H9 (cell line): ENCODE measurements around the gene STRIP1. TPM values are rescaled to one million over a fixed set of nuclear protein-coding genes. Genes with fewer than 3 reads are reported as not detected.

Source experiments
- DNase-seq: peaks from one replicate; pipeline ENCODE4 v3.0.0-alpha.2; 2017
- H2AFZ ChIP-seq: one replicate; pipeline ENCODE4 v1.6.1; 2013; ENCODE audit warnings: mild to moderate bottlenecking, low read length, control low read depth, moderate library complexity
- H2AK5ac ChIP-seq: 2 replicates; pipeline ENCODE4 v1.6.1; 2013; ENCODE audit warnings: low read length, control low read depth, mixed read lengths; ENCODE audit not compliant: insufficient read length
- H2BK120ac ChIP-seq: one replicate; pipeline ENCODE4 v1.6.1; 2013; ENCODE audit warnings: low read depth, mild to moderate bottlenecking, low read length, control low read depth, inconsistent platforms; ENCODE audit not compliant: poor library complexity, severe bottlenecking
- H2BK12ac ChIP-seq: 2 replicates; pipeline ENCODE4 v1.6.1; 2013; ENCODE audit warnings: low read length, control low read depth, mixed read lengths, low read depth; ENCODE audit not compliant: insufficient read length
- H2BK15ac ChIP-seq: 2 replicates; pipeline ENCODE4 v1.6.1; 2013; ENCODE audit warnings: low read depth, low read length, control low read depth
- H2BK20ac ChIP-seq: one replicate; pipeline ENCODE4 v1.6.1; 2013; ENCODE audit warnings: low read depth, mild to moderate bottlenecking, low read length, control low read depth, inconsistent platforms; ENCODE audit not compliant: poor library complexity, severe bottlenecking
- H2BK5ac ChIP-seq: 2 replicates; pipeline ENCODE4 v1.6.1; 2013; ENCODE audit warnings: low read length, control low read depth, mixed read lengths; ENCODE audit not compliant: insufficient read length
- H3K14ac ChIP-seq: 2 replicates; pipeline ENCODE4 v1.6.1; 2013; ENCODE audit warnings: low read length, control low read depth; ENCODE audit not compliant: insufficient read depth
- H3K18ac ChIP-seq: 2 replicates; pipeline ENCODE4 v1.6.1; 2013; ENCODE audit warnings: low read depth, mild to moderate bottlenecking, mixed read lengths, low read length, control low read depth; ENCODE audit not compliant: insufficient read length
- H3K23ac ChIP-seq: 2 replicates; pipeline ENCODE4 v1.6.1; 2013; ENCODE audit warnings: low read length, control low read depth, mixed read lengths, low read depth; ENCODE audit not compliant: insufficient read length
- H3K23me2 ChIP-seq: 2 replicates; pipeline ENCODE4 v1.6.1; 2013; ENCODE audit warnings: low read depth, mild to moderate bottlenecking, mixed read lengths, low read length, control low read depth; ENCODE audit not compliant: insufficient read length, poor library complexity, severe bottlenecking
- H3K27ac ChIP-seq: 2 replicates; pipeline ENCODE4 v1.5.1; 2013; ENCODE audit warnings: low read length, control low read depth, mixed read lengths, low read depth; ENCODE audit not compliant: insufficient read length
- H3K27me3 ChIP-seq: 2 replicates; pipeline ENCODE4 v1.6.1; 2013; ENCODE audit warnings: low read length, control low read depth, inconsistent platforms; ENCODE audit not compliant: insufficient read depth
- H3K4ac ChIP-seq: 2 replicates; pipeline ENCODE4 v1.6.1; 2013; ENCODE audit warnings: low read depth, mild to moderate bottlenecking, control low read depth, inconsistent platforms, low read length, moderate library complexity
- H3K4me1 ChIP-seq: 2 replicates; pipeline ENCODE4 v1.6.1; 2013; ENCODE audit warnings: low read length, control low read depth, inconsistent platforms; ENCODE audit not compliant: insufficient read depth
- H3K4me2 ChIP-seq: 2 replicates; pipeline ENCODE4 v1.6.1; 2013; ENCODE audit warnings: low read length, control low read depth, mixed read lengths; ENCODE audit not compliant: insufficient read length, insufficient read depth
- H3K56ac ChIP-seq: 2 replicates; pipeline ENCODE4 v1.6.1; 2013; ENCODE audit warnings: low read depth, mild to moderate bottlenecking, mixed read lengths, low read length, control low read depth; ENCODE audit not compliant: insufficient read length
- H3K79me1 ChIP-seq: 2 replicates; pipeline ENCODE4 v1.6.1; 2013; ENCODE audit warnings: low read depth, mild to moderate bottlenecking, moderate library complexity, low read length, control low read depth, inconsistent platforms; ENCODE audit not compliant: insufficient read depth, poor library complexity, severe bottlenecking
- H3K79me2 ChIP-seq: 2 replicates; pipeline ENCODE4 v1.6.1; 2013; ENCODE audit warnings: low read length, control low read depth, inconsistent platforms; ENCODE audit not compliant: insufficient read depth
- H3K9ac ChIP-seq: 2 replicates; pipeline ENCODE4 v1.6.1; 2013; ENCODE audit warnings: low read length, control low read depth, mixed read lengths; ENCODE audit not compliant: insufficient read length; ENCODE audit errors: extremely low read depth
- H3K9me3 ChIP-seq: one replicate; pipeline ENCODE4 v1.6.1; 2013; ENCODE audit warnings: low read depth, low read length, inconsistent platforms; ENCODE audit not compliant: control insufficient read depth
- H3T11ph ChIP-seq: one replicate; pipeline ENCODE4 v1.6.1; 2013; ENCODE audit warnings: mild to moderate bottlenecking, low read length, control low read depth, inconsistent platforms
- H4K20me1 ChIP-seq: one replicate; pipeline ENCODE4 v1.6.1; 2013; ENCODE audit not compliant: control insufficient read depth, insufficient read length, insufficient read depth
- H4K5ac ChIP-seq: 2 replicates; pipeline ENCODE4 v1.6.1; 2013; ENCODE audit warnings: low read depth, mild to moderate bottlenecking, mixed read lengths, low read length, control low read depth; ENCODE audit not compliant: insufficient read length
- H4K8ac ChIP-seq: replicated peaks from 2 replicates; pipeline ENCODE4 v1.6.1; 2013; ENCODE audit warnings: low read length, control low read depth, mixed read lengths, low read depth; ENCODE audit not compliant: insufficient read length
- H4K91ac ChIP-seq: 2 replicates; pipeline ENCODE4 v1.6.1; 2013; ENCODE audit warnings: low read depth, mild to moderate bottlenecking, moderate library complexity, mixed read lengths, low read length, control low read depth; ENCODE audit not compliant: insufficient read length
- H3K27ac Mint-ChIP-seq, 3 experiments: 2 replicates in 2 of 3; 3 replicates in 1 of 3; pipeline ENCODE4 v1.8.0; 2020 to 2021; ENCODE audit warnings: mixed read lengths in 3 of 3, mild to moderate bottlenecking in 1 of 3, moderate library complexity in 1 of 3
- H3K27me3 Mint-ChIP-seq: 2 replicates; pipeline ENCODE4 v1.8.0; 2021; ENCODE audit warnings: low read depth, mild to moderate bottlenecking, moderate library complexity, mixed read lengths
- H3K36me3 Mint-ChIP-seq, 3 experiments: 2 replicates in 2 of 3; 3 replicates in 1 of 3; pipeline ENCODE4 v1.8.0; 2020 to 2021; ENCODE audit warnings: low read depth in 3 of 3, mixed read lengths in 3 of 3; ENCODE audit not compliant: insufficient read depth in 1 of 3
- H3K4me1 Mint-ChIP-seq, 2 experiments: 2 replicates each; pipeline ENCODE4 v1.8.0; 2020; ENCODE audit warnings: mixed read lengths in 2 of 2
- H3K4me3 Mint-ChIP-seq, 2 experiments: 2 replicates in 1 of 2; 3 replicates in 1 of 2; pipeline ENCODE4 v1.8.0; 2020 to 2021; ENCODE audit warnings: mild to moderate bottlenecking in 2 of 2, mixed read lengths in 2 of 2, moderate library complexity in 1 of 2
- H3K9me3 Mint-ChIP-seq, 2 experiments: 2 replicates in 1 of 2; 3 replicates in 1 of 2; pipeline ENCODE4 v1.8.0; 2020; ENCODE audit warnings: mild to moderate bottlenecking in 2 of 2, mixed read lengths in 2 of 2, moderate library complexity in 1 of 2
- CTCF ChIP-seq: fragments of 200-600 bp; sonication (generic); conservative IDR thresholded peaks from 3 replicates; pipeline ENCODE4 v1.8.0; 2021; ENCODE audit warnings: antibody characterized with exemption, mild to moderate bottlenecking
- WGBS: extraction: QIAGEN DNeasy Blood & Tissue Kit; methylation state at CpG from one replicate; pipeline ENCODE4 v1.1.7; 2013; ENCODE audit warnings: missing lambda C conversion rate, low lambda C conversion rate, mixed read lengths; ENCODE audit not compliant: insufficient read length; ENCODE audit errors: extremely low coverage; 5-methylcytosine and 5-hydroxymethylcytosine counted together
- total RNA-seq: library from RNA; stranded (reverse); gene quantifications from 2 replicates; pipeline ENCODE4 v1.2.1, GENCODE V29; 2021

Gene STRIP1
- total RNA-seq, 1 experiment from 2014 or later = 43.6 TPM

- H3K79me1 ChIP-seq = no peaks in the 10 kb centered on the region
- peaks cover 63% of the 10 kb centered on the region for H3K27me3 ChIP-seq
- no peaks in the 10 kb centered on the region; the same call in 1 of the 2 replicates for H3K4me1 ChIP-seq
- WGBS = no CpG with 5 or more reads among the region's 23 CpGs
- no peak overlapping the region for H2BK15ac ChIP-seq
- H3K9ac ChIP-seq = no peak overlapping the region
- H2BK120ac ChIP-seq = no peak overlapping the region
- H2AFZ ChIP-seq = no peak overlapping the region
- no peak overlapping the region for H2AK5ac ChIP-seq
- no peak overlapping the region for H3K4ac ChIP-seq
- DNase-seq = peak; percentile 51
- no peaks in the 10 kb centered on the region for H3K79me2 ChIP-seq
- no peak overlapping the region for H3K14ac ChIP-seq
- no peak overlapping the region for H4K91ac ChIP-seq
- Mint-ChIP-seq H3K36me3 (no peaks in the 10 kb centered on the region; a peak in 1 of 7 replicates), H3K9me3 (peaks cover 0 to 3% of the 10 kb centered on the region in 2 experiments; a peak in 2 of 5 replicates), H3K27ac (no peak overlapping the region), H3K4me1 (peaks cover 10 to 18% of the 10 kb centered on the region in 2 experiments), H3K27me3 (peaks cover 86% of the 10 kb centered on the region), H3K4me3 (peak overlapping the region; percentile 48 to 75)
- no peak for TF ChIP-seq CTCF
- no peak overlapping the region for H4K8ac ChIP-seq
- no peak overlapping the region for H3K56ac ChIP-seq
- no peak overlapping the region for H3T11ph ChIP-seq
- H3K23me2 ChIP-seq = peaks cover 7% of the 10 kb centered on the region
- no peak overlapping the region for H3K18ac ChIP-seq
- H2BK20ac ChIP-seq = no peak overlapping the region
- H4K5ac ChIP-seq = no peak overlapping the region
- no peaks in the 10 kb centered on the region for H3K9me3 ChIP-seq
- no peak overlapping the region for H2BK12ac ChIP-seq
- H3K4me2 ChIP-seq = peak overlapping the region; percentile 26
- H4K20me1 ChIP-seq = peaks cover 4% of the 10 kb centered on the region
- H3K27ac ChIP-seq = no peak overlapping the region
- no peak overlapping the region for H2BK5ac ChIP-seq
- H3K23ac ChIP-seq = no peak overlapping the region
These were observed 33.1 kb downstream of the STRIP1 start for GRCh38 chr1:110067479-110067892.
